ENCODE data around the gene PTPRR.
A peak's percentile ranks its signal among the peaks of the same experiment; 100 is the strongest.

DNA sequence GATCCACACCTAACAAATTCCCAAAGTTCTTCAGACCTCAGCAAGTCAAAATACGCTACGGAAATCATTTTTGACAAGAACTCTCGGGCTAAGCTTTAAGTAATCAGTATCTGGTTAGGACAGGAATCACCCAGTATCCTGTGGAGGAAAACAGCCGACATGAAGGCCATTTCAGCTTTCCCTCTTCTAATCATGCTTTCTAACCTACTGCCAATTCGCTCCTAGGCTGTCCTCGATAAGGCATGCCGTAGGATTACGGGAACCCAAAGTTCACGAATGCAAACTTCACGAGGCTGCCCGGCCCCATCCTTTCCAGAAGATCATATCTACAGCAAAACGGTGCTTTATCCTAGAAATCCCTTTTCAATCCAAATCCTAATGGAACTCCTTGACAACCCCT is 201.5 kb downstream of the PTPRR start:
- TF ChIP-seq, protein P1, sequence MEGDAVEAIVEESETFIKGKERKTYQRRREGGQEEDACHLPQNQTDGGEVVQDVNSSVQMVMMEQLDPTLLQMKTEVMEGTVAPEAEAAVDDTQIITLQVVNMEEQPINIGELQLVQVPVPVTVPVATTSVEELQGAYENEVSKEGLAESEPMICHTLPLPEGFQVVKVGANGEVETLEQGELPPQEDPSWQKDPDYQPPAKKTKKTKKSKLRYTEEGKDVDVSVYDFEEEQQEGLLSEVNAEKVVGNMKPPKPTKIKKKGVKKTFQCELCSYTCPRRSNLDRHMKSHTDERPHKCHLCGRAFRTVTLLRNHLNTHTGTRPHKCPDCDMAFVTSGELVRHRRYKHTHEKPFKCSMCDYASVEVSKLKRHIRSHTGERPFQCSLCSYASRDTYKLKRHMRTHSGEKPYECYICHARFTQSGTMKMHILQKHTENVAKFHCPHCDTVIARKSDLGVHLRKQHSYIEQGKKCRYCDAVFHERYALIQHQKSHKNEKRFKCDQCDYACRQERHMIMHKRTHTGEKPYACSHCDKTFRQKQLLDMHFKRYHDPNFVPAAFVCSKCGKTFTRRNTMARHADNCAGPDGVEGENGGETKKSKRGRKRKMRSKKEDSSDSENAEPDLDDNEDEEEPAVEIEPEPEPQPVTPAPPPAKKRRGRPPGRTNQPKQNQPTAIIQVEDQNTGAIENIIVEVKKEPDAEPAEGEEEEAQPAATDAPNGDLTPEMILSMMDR (IDR thresholded peaks at IDR 0.05): no peak
- no peak for TF ChIP-seq POLR2A (IDR thresholded peaks at IDR 0.05)
- TF ChIP-seq POLR2AphosphoS5 (IDR thresholded peaks at IDR 0.05): peak in 1 of 3 donors; percentile 38

Measured in breast epithelium (tissue), 3 donors.